ENCODE measurements around the gene MATN3. TPM values are rescaled to one million over a fixed set of nuclear protein-coding genes. Genes with fewer than 3 reads are reported as not detected.

MATN3 gene
- total and polyA plus RNA-seq, 2 donors = 0.05 to 0.91 TPM

GRCh38 chr2:20015482-20016083, 3.1 kb upstream of the MATN3 start:
- DNase-seq (ENCODE audit: low read depth in 6 of 9, low spot score in 9 of 9) = peak in 7 of 9 donors; percentile 4 to 51 (median 20)

GRCh38 chr2:20013126-20013849, 820 bp upstream of the MATN3 start:
- no peak for DNase-seq (ENCODE audit: low read depth in 6 of 9, low spot score in 9 of 9)
- H3K4me3 ChIP-seq (ENCODE audit: low read length in 2 of 2) = no peak overlapping the region
- peaks cover 4 to 10% of the 10 kb centered on the region in 2 donors for H3K4me1 ChIP-seq (ENCODE audit: control insufficient read depth in 2 of 2, insufficient read depth in 2 of 2, low read length in 2 of 2)
- 43% methylated on average over 15 of the region's 15 CpGs for WGBS
- no peak overlapping the region for H3K27ac ChIP-seq (ENCODE audit: low read depth in 1 of 2, low read length in 1 of 2)
- H3K9me3 ChIP-seq (ENCODE audit: control insufficient read depth in 2 of 2, insufficient read depth in 1 of 2, low read length in 1 of 2) = peaks cover 0 to 2% of the 10 kb centered on the region in 2 donors
- no peaks in the 10 kb centered on the region for H3K36me3 ChIP-seq (ENCODE audit: control insufficient read depth in 2 of 2, insufficient read depth in 2 of 2, low read length in 1 of 2)
- peaks cover 36 to 59% of the 10 kb centered on the region in 2 donors for H3K27me3 ChIP-seq (ENCODE audit: control insufficient read depth in 2 of 2, insufficient read depth in 1 of 2, low read length in 1 of 2)

More at GRCh38 chr2:20015482-20016083, 3.1 kb upstream of the MATN3 start:
- Histone ChIP-seq H3K27me3 (ENCODE audit: control insufficient read depth in 2 of 2, insufficient read depth in 1 of 2, low read length in 1 of 2) (peaks cover 32 to 44% of the 10 kb centered on the region in 2 donors), H3K36me3 (ENCODE audit: control insufficient read depth in 2 of 2, insufficient read depth in 2 of 2, low read length in 1 of 2) (no peaks in the 10 kb centered on the region), H3K4me3 (ENCODE audit: low read length in 2 of 2) (no peak overlapping the region), H3K9me3 (ENCODE audit: control insufficient read depth in 2 of 2, insufficient read depth in 1 of 2, low read length in 1 of 2) (peaks cover 0 to 2% of the 10 kb centered on the region in 2 donors), H3K27ac (ENCODE audit: low read depth in 1 of 2, low read length in 1 of 2) (no peak overlapping the region), H3K4me1 (ENCODE audit: control insufficient read depth in 2 of 2, insufficient read depth in 2 of 2, low read length in 2 of 2) (peaks cover 4 to 10% of the 10 kb centered on the region in 2 donors)
- 25% methylated on average over 2 of the region's 2 CpGs for WGBS

DNA sequence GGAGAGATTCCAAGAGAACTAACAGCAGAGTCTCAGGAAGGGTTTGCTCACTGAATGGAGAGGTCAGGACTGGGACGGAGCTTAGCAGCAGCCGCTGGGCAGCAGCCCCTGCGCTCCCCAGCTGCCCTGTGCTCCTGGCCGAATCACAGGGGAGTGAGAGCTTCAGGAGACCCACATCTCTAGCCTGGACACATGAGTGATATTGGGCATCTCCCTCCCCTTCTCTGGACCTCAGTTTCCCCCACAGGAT, 511 bp downstream of the MATN3 start:
- H3K4me1 ChIP-seq (ENCODE audit: control insufficient read depth in 2 of 2, insufficient read depth in 2 of 2, low read length in 2 of 2) = peaks cover 4 to 10% of the 10 kb centered on the region in 2 donors
- peaks cover 0 to 2% of the 10 kb centered on the region in 2 donors for H3K9me3 ChIP-seq (ENCODE audit: control insufficient read depth in 2 of 2, insufficient read depth in 1 of 2, low read length in 1 of 2)
- WGBS = 37% methylated on average over 4 of the region's 4 CpGs
- no peak for DNase-seq (ENCODE audit: low read depth in 6 of 9, low spot score in 9 of 9)
- H3K27me3 ChIP-seq (ENCODE audit: control insufficient read depth in 2 of 2, insufficient read depth in 1 of 2, low read length in 1 of 2) = peaks cover 36 to 62% of the 10 kb centered on the region in 2 donors
- H3K36me3 ChIP-seq (ENCODE audit: control insufficient read depth in 2 of 2, insufficient read depth in 2 of 2, low read length in 1 of 2) = no peaks in the 10 kb centered on the region
- H3K4me3 ChIP-seq (ENCODE audit: low read length in 2 of 2) = no peak overlapping the region
- H3K27ac ChIP-seq (ENCODE audit: low read depth in 1 of 2, low read length in 1 of 2) = no peak overlapping the region

GRCh38 chr2:20011276-20012031, 1.0 kb downstream of the MATN3 start:
- Histone ChIP-seq H3K4me1 (ENCODE audit: control insufficient read depth in 2 of 2, insufficient read depth in 2 of 2, low read length in 2 of 2) (peaks cover 4 to 10% of the 10 kb centered on the region in 2 donors), H3K36me3 (ENCODE audit: control insufficient read depth in 2 of 2, insufficient read depth in 2 of 2, low read length in 1 of 2) (no peaks in the 10 kb centered on the region), H3K4me3 (ENCODE audit: low read length in 2 of 2) (no peak overlapping the region), H3K27ac (ENCODE audit: low read depth in 1 of 2, low read length in 1 of 2) (no peak overlapping the region), H3K27me3 (ENCODE audit: control insufficient read depth in 2 of 2, insufficient read depth in 1 of 2, low read length in 1 of 2) (peaks cover 36 to 62% of the 10 kb centered on the region in 2 donors), H3K9me3 (ENCODE audit: control insufficient read depth in 2 of 2, insufficient read depth in 1 of 2, low read length in 1 of 2) (peaks cover 0 to 2% of the 10 kb centered on the region in 2 donors)
- WGBS = 91% methylated on average over 14 of the region's 14 CpGs
- DNase-seq (ENCODE audit: low read depth in 6 of 9, low spot score in 9 of 9) = no peak

DNA sequence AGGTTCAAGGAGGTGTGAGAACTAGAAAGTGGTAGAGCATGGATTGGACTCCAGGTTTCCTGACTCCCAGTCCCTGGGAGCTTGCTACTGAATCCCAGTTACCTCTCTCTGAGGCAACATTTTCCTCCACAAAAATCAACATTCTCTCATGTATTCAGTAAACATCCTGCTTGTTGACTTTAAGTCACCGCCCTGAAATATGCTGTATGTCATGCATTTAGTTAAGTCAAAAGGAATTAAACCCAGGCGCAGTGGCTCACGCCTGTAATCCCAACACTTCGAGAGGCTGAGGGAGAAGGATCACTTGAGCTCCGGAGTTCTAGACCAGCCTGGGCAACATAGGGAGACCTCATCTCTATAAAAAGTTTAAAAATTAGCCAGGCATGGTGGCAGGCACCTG, 3.8 kb downstream of the MATN3 start:
- DNase-seq (ENCODE audit: low read depth in 6 of 9, low spot score in 9 of 9) = no peak
- WGBS = 97% methylated on average over 5 of the region's 5 CpGs
- Histone ChIP-seq H3K4me3 (ENCODE audit: low read length in 2 of 2) (no peak overlapping the region), H3K4me1 (ENCODE audit: control insufficient read depth in 2 of 2, insufficient read depth in 2 of 2, low read length in 2 of 2) (peaks cover 4 to 10% of the 10 kb centered on the region in 2 donors), H3K9me3 (ENCODE audit: control insufficient read depth in 2 of 2, insufficient read depth in 1 of 2, low read length in 1 of 2) (peaks cover 0 to 2% of the 10 kb centered on the region in 2 donors), H3K36me3 (ENCODE audit: control insufficient read depth in 2 of 2, insufficient read depth in 2 of 2, low read length in 1 of 2) (no peaks in the 10 kb centered on the region), H3K27me3 (ENCODE audit: control insufficient read depth in 2 of 2, insufficient read depth in 1 of 2, low read length in 1 of 2) (peaks cover 31 to 52% of the 10 kb centered on the region in 2 donors), H3K27ac (ENCODE audit: low read depth in 1 of 2, low read length in 1 of 2) (no peak overlapping the region)

DNA sequence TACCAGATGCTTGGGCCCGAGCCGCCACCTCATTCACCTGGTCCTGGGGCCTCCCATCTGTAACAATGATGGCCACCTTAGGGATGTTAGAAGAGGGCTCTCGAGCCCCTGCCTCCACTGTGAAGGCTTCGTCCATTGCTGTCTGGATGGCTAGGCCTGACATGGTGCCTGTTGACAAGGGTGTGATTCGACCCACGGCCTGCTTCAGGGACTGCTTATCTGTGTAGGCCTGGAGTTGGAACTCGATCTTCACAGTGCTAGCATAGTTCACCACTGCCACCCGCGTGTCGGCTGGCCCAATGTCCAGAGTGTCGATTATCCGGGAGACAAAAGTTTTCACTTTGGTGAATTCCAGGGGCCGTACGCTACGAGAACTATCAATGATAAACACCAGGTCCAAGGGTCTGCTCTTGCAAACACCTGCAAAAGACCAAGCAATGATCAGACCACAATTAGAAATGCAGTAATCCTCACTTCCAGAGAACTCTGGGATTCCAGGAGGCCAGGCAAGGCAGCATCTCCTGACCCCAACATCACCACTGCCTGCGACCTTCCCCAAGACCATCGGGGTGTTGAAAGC, 6.5 kb downstream of the MATN3 start:
- Histone ChIP-seq H3K27me3 (ENCODE audit: control insufficient read depth in 2 of 2, insufficient read depth in 1 of 2, low read length in 1 of 2) (peaks cover 8 to 25% of the 10 kb centered on the region in 2 donors), H3K4me1 (ENCODE audit: control insufficient read depth in 2 of 2, insufficient read depth in 2 of 2, low read length in 2 of 2) (no peaks in the 10 kb centered on the region), H3K36me3 (ENCODE audit: control insufficient read depth in 2 of 2, insufficient read depth in 2 of 2, low read length in 1 of 2) (no peaks in the 10 kb centered on the region), H3K27ac (ENCODE audit: low read depth in 1 of 2, low read length in 1 of 2) (no peak overlapping the region), H3K4me3 (ENCODE audit: low read length in 2 of 2) (no peak overlapping the region), H3K9me3 (ENCODE audit: control insufficient read depth in 2 of 2, insufficient read depth in 1 of 2, low read length in 1 of 2) (no peaks in the 10 kb centered on the region)
- DNase-seq (ENCODE audit: low read depth in 6 of 9, low spot score in 9 of 9) = no peak
- 97% methylated on average over 17 of the region's 17 CpGs for WGBS

- 97% methylated on average over 10 of the region's 10 CpGs for WGBS
Measured at GRCh38 chr2:20005067-20005627, 7.3 kb downstream of the MATN3 start.

GRCh38 chr2:20001361-20001863, 11.1 kb downstream of the MATN3 start:
- DNase-seq (ENCODE audit: low read depth in 6 of 9, low spot score in 9 of 9) = no peak
- WGBS = 94% methylated on average over 2 of the region's 2 CpGs
- Histone ChIP-seq H3K4me3 (ENCODE audit: low read length in 2 of 2) (no peak overlapping the region), H3K36me3 (ENCODE audit: control insufficient read depth in 2 of 2, insufficient read depth in 2 of 2, low read length in 1 of 2) (no peaks in the 10 kb centered on the region), H3K27me3 (ENCODE audit: control insufficient read depth in 2 of 2, insufficient read depth in 1 of 2, low read length in 1 of 2) (peaks cover 0 to 8% of the 10 kb centered on the region in 2 donors), H3K27ac (ENCODE audit: low read depth in 1 of 2, low read length in 1 of 2) (no peak overlapping the region), H3K9me3 (ENCODE audit: control insufficient read depth in 2 of 2, insufficient read depth in 1 of 2, low read length in 1 of 2) (no peaks in the 10 kb centered on the region), H3K4me1 (ENCODE audit: control insufficient read depth in 2 of 2, insufficient read depth in 2 of 2, low read length in 2 of 2) (no peaks in the 10 kb centered on the region)

More at GRCh38 chr2:20005067-20005627, 7.3 kb downstream of the MATN3 start:
- H3K4me1 ChIP-seq (ENCODE audit: control insufficient read depth in 2 of 2, insufficient read depth in 2 of 2, low read length in 2 of 2) = no peaks in the 10 kb centered on the region
- H3K9me3 ChIP-seq (ENCODE audit: control insufficient read depth in 2 of 2, insufficient read depth in 1 of 2, low read length in 1 of 2) = no peaks in the 10 kb centered on the region
- no peak for DNase-seq (ENCODE audit: low read depth in 6 of 9, low spot score in 9 of 9)
- no peaks in the 10 kb centered on the region for H3K36me3 ChIP-seq (ENCODE audit: control insufficient read depth in 2 of 2, insufficient read depth in 2 of 2, low read length in 1 of 2)
- H3K27me3 ChIP-seq (ENCODE audit: control insufficient read depth in 2 of 2, insufficient read depth in 1 of 2, low read length in 1 of 2) = peaks cover 2 to 17% of the 10 kb centered on the region in 2 donors
- no peak overlapping the region for H3K27ac ChIP-seq (ENCODE audit: low read depth in 1 of 2, low read length in 1 of 2)
- H3K4me3 ChIP-seq (ENCODE audit: low read length in 2 of 2) = no peak overlapping the region

All from thymus (tissue), 11 donors.